ENCODE data around the gene CPOX.

CPOX gene

DNA sequence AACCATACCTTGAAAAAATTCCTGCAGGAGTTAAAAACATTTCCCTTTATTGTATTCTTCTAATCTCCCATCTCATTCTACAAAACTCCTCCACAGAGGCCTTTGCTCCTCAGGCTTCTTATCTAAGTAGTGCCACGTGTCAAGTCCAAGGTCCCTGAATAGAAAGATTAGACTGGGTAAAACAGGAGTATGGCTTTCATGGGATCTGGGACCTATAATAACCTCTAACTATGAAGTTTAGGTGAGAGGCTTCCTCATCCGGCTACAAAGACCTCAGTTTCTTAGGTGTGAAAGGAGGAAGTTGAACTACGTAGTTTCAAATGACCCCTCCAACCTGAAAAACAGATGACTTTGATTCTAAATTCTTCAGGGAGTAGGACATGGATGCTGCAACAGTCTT, 41.7 kb downstream of the CPOX start:
- DNase-seq (ENCODE audit: low read depth), result no peak
- TF ChIP-seq CTCF (conservative IDR thresholded peaks at IDR 0.05; ENCODE audit: low read depth, low read length), result no peak
- no peak overlapping the region for H3K4me3 ChIP-seq (ENCODE audit: low read length)

- no peak overlapping the region for H3K4me3 ChIP-seq (ENCODE audit: low read length)
- no peak for TF ChIP-seq CTCF (conservative IDR thresholded peaks at IDR 0.05; ENCODE audit: low read depth, low read length)
- no peak for DNase-seq (ENCODE audit: low read depth)
Observed at GRCh38 chr3:98551236-98551635, 42.2 kb downstream of the CPOX start.

DNA sequence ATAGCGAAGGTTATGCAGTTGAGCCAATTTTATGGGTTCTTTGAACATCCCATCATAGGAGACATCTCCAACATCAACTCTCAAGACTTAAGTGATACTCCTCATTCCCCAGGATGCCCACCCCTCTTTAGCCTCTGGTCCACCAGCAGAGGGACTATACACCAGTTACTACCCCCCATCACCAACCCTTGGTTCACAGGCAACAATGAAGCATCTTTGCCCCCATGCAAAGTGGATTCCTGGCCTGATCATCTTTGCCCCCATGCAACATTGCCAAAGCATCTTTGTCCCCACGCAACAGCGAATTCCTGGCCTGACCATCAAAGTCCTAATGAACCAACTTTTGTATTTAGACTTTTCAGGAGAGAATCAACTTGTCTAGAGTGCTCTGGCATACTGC, 42.6 kb downstream of the CPOX start:
- no peak for DNase-seq (ENCODE audit: low read depth)
- no peak for TF ChIP-seq CTCF (conservative IDR thresholded peaks at IDR 0.05; ENCODE audit: low read depth, low read length)
- no peak overlapping the region for H3K4me3 ChIP-seq (ENCODE audit: low read length)

GRCh38 chr3:98548544-98548943, 44.9 kb downstream of the CPOX start:
- no peak overlapping the region for H3K4me3 ChIP-seq (ENCODE audit: low read length)
- no peak for TF ChIP-seq CTCF (conservative IDR thresholded peaks at IDR 0.05; ENCODE audit: low read depth, low read length)
- DNase-seq (ENCODE audit: low read depth), result no peak

GRCh38 chr3:98545940-98546339, 47.5 kb downstream of the CPOX start:
- no peak for DNase-seq (ENCODE audit: low read depth)
- TF ChIP-seq CTCF (conservative IDR thresholded peaks at IDR 0.05; ENCODE audit: low read depth, low read length), result no peak
- H3K4me3 ChIP-seq (ENCODE audit: low read length), result no peak overlapping the region

DNA sequence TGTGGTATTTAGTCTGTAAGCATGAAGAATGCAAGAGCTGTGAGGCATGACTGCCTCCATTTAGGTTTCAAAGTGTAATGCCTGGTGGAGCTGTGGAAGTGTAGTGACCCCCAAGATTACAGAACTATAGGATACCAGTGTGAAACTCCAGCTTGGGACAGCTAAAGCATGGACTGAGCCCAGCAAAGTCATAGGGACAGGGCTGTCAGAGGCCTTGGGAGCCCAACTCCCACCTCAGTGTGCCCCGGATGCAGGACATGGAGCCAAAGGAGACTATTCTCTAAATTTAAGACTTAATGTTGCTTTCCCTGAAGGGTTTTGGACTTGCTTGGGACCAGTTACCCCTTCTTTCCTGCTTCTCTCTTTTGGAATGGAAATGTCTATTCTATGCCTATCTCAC, 50.8 kb downstream of the CPOX start:
- H3K4me3 ChIP-seq (ENCODE audit: low read length), result no peak overlapping the region
- no peak for TF ChIP-seq CTCF (conservative IDR thresholded peaks at IDR 0.05; ENCODE audit: low read depth, low read length)
- no peak for DNase-seq (ENCODE audit: low read depth)

- no peak overlapping the region for H3K4me3 ChIP-seq (ENCODE audit: low read length)
- no peak for DNase-seq (ENCODE audit: low read depth)
- no peak for TF ChIP-seq CTCF (conservative IDR thresholded peaks at IDR 0.05; ENCODE audit: low read depth, low read length)
Observed at GRCh38 chr3:98541695-98542094, 51.7 kb downstream of the CPOX start.
